Daoy (cell line): ENCODE measurements around the gene RFX2. TPM values are rescaled to one million over a fixed set of nuclear protein-coding genes. Genes with fewer than 3 reads are reported as not detected.
A peak's percentile ranks its signal among the peaks of the same experiment; 100 is the strongest.

Source experiments
- DNase-seq: peaks from one replicate; pipeline ENCODE4 v3.0.0-alpha.2; 2015; ENCODE audit warnings: low read depth
- total RNA-seq: library from RNA; depleted of rRNA; stranded (reverse); fragments of >200 nt; shearing (Covaris generic); gene quantifications from 2 replicates; pipeline ENCODE4 v1.2.3, GENCODE V29; 2014

The RFX2 gene
- total RNA-seq, 1 experiment from 2014 or later, result 11.1 TPM

GRCh38 chr19:6059988-6060599 lies 50.2 kb downstream of the RFX2 start:
- no peak for DNase-seq

GRCh38 chr19:6059396-6059947 lies 50.8 kb downstream of the RFX2 start:
- no peak for DNase-seq

GRCh38 chr19:6058518-6059201 lies 51.6 kb downstream of the RFX2 start:
- DNase-seq, result no peak

- no peak for DNase-seq
These were observed 52.4 kb downstream of the RFX2 start for GRCh38 chr19:6057651-6058517.

GRCh38 chr19:6056801-6057650 lies 53.3 kb downstream of the RFX2 start:
- DNase-seq, result peak; percentile 93

- no peak for DNase-seq
These were observed 54.0 kb downstream of the RFX2 start for GRCh38 chr19:6056282-6056741.

GRCh38 chr19:6055013-6055795 lies 55.1 kb downstream of the RFX2 start:
- DNase-seq, result no peak

- DNase-seq, result peak; percentile 80
These were observed 61.4 kb downstream of the RFX2 start for GRCh38 chr19:6048793-6049405.

- DNase-seq, result no peak
These were observed 62.0 kb downstream of the RFX2 start for GRCh38 chr19:6048348-6048747.

- no peak for DNase-seq
These were observed 62.5 kb downstream of the RFX2 start for GRCh38 chr19:6047741-6048251.

- no peak for DNase-seq
These were observed 63.0 kb downstream of the RFX2 start for GRCh38 chr19:6047256-6047655.

GRCh38 chr19:6045108-6045507 lies 65.2 kb downstream of the RFX2 start:
- DNase-seq, result no peak

GRCh38 chr19:6044056-6044805 lies 66.1 kb downstream of the RFX2 start:
- no peak for DNase-seq

GRCh38 chr19:6042776-6043726 lies 67.2 kb downstream of the RFX2 start:
- no peak for DNase-seq

GRCh38 chr19:6041991-6042481 lies 68.3 kb downstream of the RFX2 start:
- no peak for DNase-seq

GRCh38 chr19:6041071-6041470 lies 69.2 kb downstream of the RFX2 start:
- no peak for DNase-seq

GRCh38 chr19:6039566-6040225 lies 70.6 kb downstream of the RFX2 start:
- no peak for DNase-seq
